Common myeloid progenitor, CD34-positive (primary cell): ENCODE measurements around the gene SELENON.

Source experiments
- CTCF ChIA-PET: fragments of 350-600 bp; sonication (Branson Sonifier 250); formaldehyde crosslinking; loops from one replicate; lab custom pipeline; 2021; ENCODE audit warnings: antibody characterized with exemption; lab: Charles Lee
- POLR2A ChIA-PET: fragments of 350-600 bp; sonication (Branson Sonifier 250); formaldehyde crosslinking; loops from one replicate; lab custom pipeline; 2021; ENCODE audit warnings: antibody characterized with exemption; lab: Charles Lee
- DNase-seq, 3 donors: peaks; one replicate each; pipeline versions ENCODE4 v3.0.0 to v3.0.0-alpha.2; 2013
- H3K27ac ChIP-seq, 2 experiments: 1 replicate in 1 of 2; 2 replicates in 1 of 2; pipeline ENCODE4 v1.7.0; 2013; ENCODE audit warnings: inconsistent platforms in 2 of 2, low read length in 2 of 2, mild to moderate bottlenecking in 2 of 2, low read depth in 1 of 2, moderate library complexity in 1 of 2; ENCODE audit not compliant: severe bottlenecking in 2 of 2, insufficient read depth in 1 of 2, poor library complexity in 1 of 2
- H3K27me3 ChIP-seq, 5 experiments: replicated peaks in 2 of 5; 1 replicate in 3 of 5; 2 replicates in 2 of 5; pipeline versions ENCODE4 v1.6.1 to v1.7.0; 2013; ENCODE audit warnings: low read length in 4 of 5, mild to moderate bottlenecking in 2 of 5, moderate library complexity in 2 of 5, inconsistent platforms in 1 of 5; ENCODE audit not compliant: insufficient read depth in 5 of 5, control insufficient read depth in 4 of 5
- H3K36me3 ChIP-seq, 4 experiments: 1 replicate in 2 of 4; 2 replicates in 2 of 4; pipeline versions ENCODE4 v1.6.1 to v1.7.0; 2013; ENCODE audit warnings: low read length in 3 of 4, control low read depth in 1 of 4, mild to moderate bottlenecking in 1 of 4; ENCODE audit not compliant: control insufficient read depth in 4 of 4, insufficient read depth in 4 of 4
- H3K4me1 ChIP-seq, 4 experiments: 1 replicate in 3 of 4; 2 replicates in 1 of 4; pipeline versions ENCODE4 v1.6.1 to v1.7.1; 2013; ENCODE audit warnings: low read length in 3 of 4, mild to moderate bottlenecking in 3 of 4, control low read depth in 1 of 4, inconsistent platforms in 1 of 4, moderate library complexity in 1 of 4; ENCODE audit not compliant: control insufficient read depth in 4 of 4, insufficient read depth in 4 of 4; ENCODE audit errors: control extremely low read depth in 1 of 4
- H3K4me3 ChIP-seq, 7 experiments: 1 replicate in 4 of 7; 2 replicates in 3 of 7; pipeline versions ENCODE4 v1.5.1 to v1.7.0; 2013; ENCODE audit warnings: mild to moderate bottlenecking in 7 of 7, low read length in 6 of 7, moderate library complexity in 6 of 7, inconsistent platforms in 2 of 7, low read depth in 2 of 7, control low read depth in 1 of 7; ENCODE audit not compliant: insufficient read depth in 4 of 7, control insufficient read depth in 1 of 7; ENCODE audit errors: extremely low read depth in 1 of 7
- H3K9me3 ChIP-seq, 5 experiments: 1 replicate in 4 of 5; 2 replicates in 1 of 5; pipeline versions ENCODE4 v1.6.1 to v1.7.1; 2013; ENCODE audit warnings: low read length in 4 of 5, mild to moderate bottlenecking in 2 of 5, inconsistent platforms in 1 of 5, low read depth in 1 of 5, moderate library complexity in 1 of 5; ENCODE audit not compliant: control insufficient read depth in 4 of 5, insufficient read depth in 2 of 5; ENCODE audit errors: control extremely low read depth in 1 of 5
- WGBS: methylation state at CpG from one replicate; pipeline ENCODE4 v1.1.5; 2013; ENCODE audit not compliant: insufficient coverage; 5-methylcytosine and 5-hydroxymethylcytosine counted together

The SELENON gene

GRCh38 chr1:25798666-25799351 lies 1.2 kb upstream of the SELENON start:
- peaks cover 0 to 34% (median 24%) of the 10 kb centered on the region in 4 experiments for H3K4me1 ChIP-seq
- POLR2A ChIA-PET: no interaction called here

GRCh38 chr1:25799352-25799934 lies 550 bp upstream of the SELENON start:
- Histone ChIP-seq H3K9me3 (no peaks in the 10 kb centered on the region), H3K36me3 (no peaks in the 10 kb centered on the region), H3K4me3 (peak overlapping the region in 6 of 7 experiments; percentile 28 to 72 (median 42)), H3K27ac (no peak overlapping the region), H3K4me1 (peaks cover 0 to 34% (median 24%) of the 10 kb centered on the region in 4 experiments), H3K27me3 (no peaks in the 10 kb centered on the region)
- CTCF ChIA-PET: interaction anchor here (1.0 to 2.9 kb wide), 5 partner anchors 10 to 295 kb away, joined by 3 to 13 read pairs (median 8); no protein-coding TSS in a partner anchor
- POLR2A ChIA-PET: no interaction called here
- DNase-seq: peak in 1 of 3 donors; percentile 38
- WGBS: 9% methylated on average over 9 of the region's 12 CpGs

More at GRCh38 chr1:25798666-25799351, 1.2 kb upstream of the SELENON start:
- no peak overlapping the region for H3K4me3 ChIP-seq
- no peaks in the 10 kb centered on the region for H3K27me3 ChIP-seq
- CTCF ChIA-PET: interaction anchor here (0.7 to 2.9 kb wide), 17 partner anchors 11 to 295 kb away, joined by 3 to 13 read pairs (median 5); no protein-coding TSS in a partner anchor
- no peak for DNase-seq
- no peak overlapping the region for H3K27ac ChIP-seq
- no peaks in the 10 kb centered on the region for H3K9me3 ChIP-seq
- H3K36me3 ChIP-seq: no peaks in the 10 kb centered on the region
- WGBS: 91% methylated on average over 8 of the region's 8 CpGs

- 80% methylated on average over 12 of the region's 15 CpGs for WGBS
- H3K4me3 ChIP-seq: peak overlapping the region in 6 of 7 experiments; percentile 19 to 74 (median 58)
- no peak overlapping the region for H3K27ac ChIP-seq
- H3K4me1 ChIP-seq: peaks cover 0 to 34% (median 27%) of the 10 kb centered on the region in 4 experiments
- DNase-seq: no peak
- no peaks in the 10 kb centered on the region for H3K9me3 ChIP-seq
- ChIA-PET CTCF (interaction anchor here (0.7 to 2.9 kb wide), 11 partner anchors 9 to 297 kb away, joined by 3 to 8 read pairs (median 4); no protein-coding TSS in a partner anchor), POLR2A (no interaction called here)
- peaks cover 0 to 10% (median 4%) of the 10 kb centered on the region in 4 experiments for H3K36me3 ChIP-seq
- no peaks in the 10 kb centered on the region for H3K27me3 ChIP-seq
Measured at GRCh38 chr1:25800703-25801377, 847 bp downstream of the SELENON start.

- CTCF ChIA-PET: interaction anchor here (0.5 to 2.1 kb wide), 6 partner anchors 8 to 412 kb away, joined by 3 to 4 read pairs (median 3); no protein-coding TSS in a partner anchor
- no peaks in the 10 kb centered on the region for H3K27me3 ChIP-seq
- H3K27ac ChIP-seq: no peak overlapping the region
- POLR2A ChIA-PET: no interaction called here
- peaks cover 0 to 26% (median 20%) of the 10 kb centered on the region in 4 experiments for H3K4me1 ChIP-seq
- 100% methylated on average over 2 of the region's 6 CpGs for WGBS
- DNase-seq: peak in 2 of 3 donors; percentile 41 to 45
- no peak overlapping the region for H3K4me3 ChIP-seq
- H3K36me3 ChIP-seq: peaks cover 4 to 24% (median 12%) of the 10 kb centered on the region in 4 experiments
- no peaks in the 10 kb centered on the region for H3K9me3 ChIP-seq
Measured at GRCh38 chr1:25802915-25803314, 2.9 kb downstream of the SELENON start.

- peaks cover 0 to 26% (median 20%) of the 10 kb centered on the region in 4 experiments for H3K4me1 ChIP-seq
- WGBS: 88% methylated on average over 1 of the region's 1 CpG
- H3K27me3 ChIP-seq: no peaks in the 10 kb centered on the region
- DNase-seq: no peak
- peaks cover 4 to 26% (median 12%) of the 10 kb centered on the region in 4 experiments for H3K36me3 ChIP-seq
- H3K4me3 ChIP-seq: no peak overlapping the region
- H3K9me3 ChIP-seq: no peaks in the 10 kb centered on the region
- H3K27ac ChIP-seq: no peak overlapping the region
- ChIA-PET POLR2A (no interaction called here), CTCF (interaction anchor here (0.7 to 2.1 kb wide), 4 partner anchors 282 to 306 kb away, joined by 3 to 4 read pairs (median 3); no protein-coding TSS in a partner anchor)
Measured at GRCh38 chr1:25803368-25803767, 3.4 kb downstream of the SELENON start.

- peaks cover 4 to 35% (median 19%) of the 10 kb centered on the region in 4 experiments for H3K36me3 ChIP-seq
- H3K4me3 ChIP-seq: no peak overlapping the region
- H3K27ac ChIP-seq: no peak overlapping the region
- H3K4me1 ChIP-seq: peaks cover 0 to 30% (median 18%) of the 10 kb centered on the region in 4 experiments
- ChIA-PET CTCF (interaction anchor here (2.1 kb wide), 1 partner anchor 300 kb away, joined by 4 read pairs; no protein-coding TSS in a partner anchor), POLR2A (no interaction called here)
- no peaks in the 10 kb centered on the region for H3K9me3 ChIP-seq
- no peak for DNase-seq
- WGBS: 96% methylated on average over 4 of the region's 10 CpGs
- H3K27me3 ChIP-seq: no peaks in the 10 kb centered on the region
Measured at GRCh38 chr1:25804244-25804963, 4.4 kb downstream of the SELENON start.
